ENCODE measurements around the gene CCDC51.

The CCDC51 gene

GRCh38 chr3:48428572-48429316, 11.2 kb downstream of the CCDC51 start:
- DNase-seq (ENCODE audit: low spot score in 2 of 2): no peak
- H3K36me3 Mint-ChIP-seq (ENCODE audit: insufficient read depth): peaks cover 4% of the 10 kb centered on the region
- H3K4me3 Mint-ChIP-seq: peak overlapping the region; percentile 49
- no peak overlapping the region for H3K27ac Mint-ChIP-seq (ENCODE audit: low read depth)
- peak; percentile 38 for ATAC-seq (replicated peaks; ENCODE audit: extremely low read depth, poor library complexity, severe bottlenecking)
- H3K9me3 Mint-ChIP-seq: no peaks in the 10 kb centered on the region
- peaks cover 12% of the 10 kb centered on the region for H3K4me1 Mint-ChIP-seq
- no peaks in the 10 kb centered on the region for H3K27me3 Mint-ChIP-seq

- DNase-seq (ENCODE audit: low spot score in 2 of 2): no peak
- no peak for ATAC-seq (replicated peaks; ENCODE audit: extremely low read depth, poor library complexity, severe bottlenecking)
- H3K36me3 Mint-ChIP-seq (ENCODE audit: insufficient read depth): peaks cover 4% of the 10 kb centered on the region
- H3K27me3 Mint-ChIP-seq: no peaks in the 10 kb centered on the region
- H3K27ac Mint-ChIP-seq (ENCODE audit: low read depth): no peak overlapping the region
- H3K9me3 Mint-ChIP-seq: no peaks in the 10 kb centered on the region
- H3K4me3 Mint-ChIP-seq: peak overlapping the region; percentile 49
- H3K4me1 Mint-ChIP-seq: peaks cover 12% of the 10 kb centered on the region
These were observed 11.8 kb downstream of the CCDC51 start for GRCh38 chr3:48428088-48428571.

DNA sequence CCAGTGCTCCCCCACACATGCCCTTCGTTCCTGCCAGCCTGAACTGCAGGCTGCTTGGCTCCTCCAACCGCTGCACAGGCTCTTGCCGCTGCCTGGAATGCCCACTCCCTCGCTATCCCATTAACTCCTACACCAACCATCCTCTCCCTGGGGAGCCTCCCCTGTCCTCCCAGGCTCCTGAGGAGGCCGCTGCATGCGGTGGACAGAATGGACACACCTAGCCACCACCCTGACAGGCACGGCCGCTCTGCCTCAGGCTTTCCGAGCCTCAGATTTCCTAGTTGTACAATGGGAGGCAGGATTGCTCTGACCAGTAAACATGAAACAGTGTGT, 12.3 kb downstream of the CCDC51 start:
- H3K27ac Mint-ChIP-seq (ENCODE audit: low read depth): no peak overlapping the region
- no peaks in the 10 kb centered on the region for H3K27me3 Mint-ChIP-seq
- DNase-seq (ENCODE audit: low spot score in 2 of 2): no peak
- no peak for ATAC-seq (replicated peaks; ENCODE audit: extremely low read depth, poor library complexity, severe bottlenecking)
- H3K4me3 Mint-ChIP-seq: peak overlapping the region; percentile 49
- no peaks in the 10 kb centered on the region for H3K9me3 Mint-ChIP-seq
- H3K36me3 Mint-ChIP-seq (ENCODE audit: insufficient read depth): peaks cover 4% of the 10 kb centered on the region
- peaks cover 12% of the 10 kb centered on the region for H3K4me1 Mint-ChIP-seq

DNA sequence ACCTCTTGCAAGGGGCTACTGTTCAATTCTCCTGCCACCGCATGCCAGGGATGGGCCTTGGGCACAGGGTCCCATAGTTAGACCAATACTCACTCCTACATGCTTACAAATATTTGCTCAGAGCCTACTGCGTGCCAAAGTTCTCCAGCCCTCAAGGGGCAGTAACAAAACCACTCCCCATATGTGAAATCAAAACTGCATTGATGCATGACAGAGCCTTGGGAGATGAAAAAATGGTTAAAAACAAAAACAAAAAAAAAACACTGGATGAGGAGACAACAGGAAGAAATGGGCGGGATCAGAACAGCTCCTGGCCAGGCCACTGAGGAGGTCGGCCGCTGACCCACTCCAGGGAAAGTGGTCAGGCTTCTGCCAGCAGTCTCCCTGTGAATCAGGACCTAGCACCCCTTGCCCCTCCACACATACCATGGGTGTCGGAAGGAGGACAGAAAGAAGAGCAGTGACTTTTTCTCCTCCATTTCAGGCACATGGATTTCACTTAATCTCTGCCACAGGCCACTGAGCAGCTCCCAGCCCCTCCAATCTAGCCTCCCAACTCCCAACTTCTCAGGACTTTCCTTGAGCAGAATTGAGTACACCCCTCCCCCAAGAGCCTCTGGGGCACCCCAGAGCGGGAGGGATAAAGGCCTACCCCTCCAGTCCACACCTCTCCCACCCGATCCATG, 12.8 kb downstream of the CCDC51 start:
- no peak overlapping the region for H3K4me3 Mint-ChIP-seq
- peaks cover 12% of the 10 kb centered on the region for H3K4me1 Mint-ChIP-seq
- no peaks in the 10 kb centered on the region for H3K9me3 Mint-ChIP-seq
- peaks cover 4% of the 10 kb centered on the region for H3K36me3 Mint-ChIP-seq (ENCODE audit: insufficient read depth)
- ATAC-seq (replicated peaks; ENCODE audit: extremely low read depth, poor library complexity, severe bottlenecking) (no peak), DNase-seq (ENCODE audit: low spot score in 2 of 2) (no peak)
- H3K27ac Mint-ChIP-seq (ENCODE audit: low read depth): no peak overlapping the region
- H3K27me3 Mint-ChIP-seq: no peaks in the 10 kb centered on the region

- DNase-seq (ENCODE audit: low spot score in 2 of 2) (no peak), ATAC-seq (replicated peaks; ENCODE audit: extremely low read depth, poor library complexity, severe bottlenecking) (no peak)
- Mint-ChIP-seq H3K36me3 (ENCODE audit: insufficient read depth) (peaks cover 4% of the 10 kb centered on the region), H3K27me3 (no peaks in the 10 kb centered on the region), H3K4me3 (no peak overlapping the region), H3K9me3 (no peaks in the 10 kb centered on the region), H3K27ac (ENCODE audit: low read depth) (no peak overlapping the region), H3K4me1 (peaks cover 12% of the 10 kb centered on the region)
These were observed 13.5 kb downstream of the CCDC51 start for GRCh38 chr3:48426401-48426909.

DNA sequence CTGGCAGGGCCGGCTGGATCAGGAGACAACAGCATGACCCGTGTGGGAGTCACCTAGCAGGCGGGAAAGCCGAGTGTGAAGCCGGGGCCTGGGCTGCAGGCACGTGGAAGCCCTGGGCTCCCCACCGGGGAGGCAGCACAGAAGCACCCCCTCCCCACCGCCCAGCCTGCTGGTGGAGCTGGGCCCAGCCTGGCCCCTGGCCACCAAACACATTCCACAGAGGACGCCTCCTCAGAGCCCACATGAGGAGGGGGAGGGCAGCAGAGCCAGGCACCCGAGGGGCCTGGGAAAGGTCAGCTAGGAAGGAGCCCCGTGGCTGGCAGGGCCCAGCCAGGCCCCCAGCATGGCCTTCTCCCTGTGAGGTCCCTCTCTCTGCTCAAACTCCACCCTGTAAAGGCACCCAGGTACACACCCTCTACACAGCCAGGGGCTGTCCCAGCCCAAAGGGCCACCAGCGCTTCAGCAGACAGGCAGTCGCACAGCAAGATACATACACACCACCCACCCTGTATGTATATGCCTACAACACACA, 14.6 kb downstream of the CCDC51 start:
- H3K4me1 Mint-ChIP-seq: peaks cover 6% of the 10 kb centered on the region
- no peak overlapping the region for H3K27ac Mint-ChIP-seq (ENCODE audit: low read depth)
- no peak for ATAC-seq (replicated peaks; ENCODE audit: extremely low read depth, poor library complexity, severe bottlenecking)
- H3K4me3 Mint-ChIP-seq: no peak overlapping the region
- no peaks in the 10 kb centered on the region for H3K27me3 Mint-ChIP-seq
- no peaks in the 10 kb centered on the region for H3K9me3 Mint-ChIP-seq
- peaks cover 4% of the 10 kb centered on the region for H3K36me3 Mint-ChIP-seq (ENCODE audit: insufficient read depth)
- no peak for DNase-seq (ENCODE audit: low spot score in 2 of 2)

GRCh38 chr3:48423883-48424695, 15.8 kb downstream of the CCDC51 start:
- no peak overlapping the region for H3K4me3 Mint-ChIP-seq
- no peaks in the 10 kb centered on the region for H3K27me3 Mint-ChIP-seq
- DNase-seq (ENCODE audit: low spot score in 2 of 2): no peak
- no peaks in the 10 kb centered on the region for H3K4me1 Mint-ChIP-seq
- no peak for ATAC-seq (replicated peaks; ENCODE audit: extremely low read depth, poor library complexity, severe bottlenecking)
- no peaks in the 10 kb centered on the region for H3K9me3 Mint-ChIP-seq
- H3K27ac Mint-ChIP-seq (ENCODE audit: low read depth): peak overlapping the region; percentile 6
- peaks cover 2% of the 10 kb centered on the region for H3K36me3 Mint-ChIP-seq (ENCODE audit: insufficient read depth)

GRCh38 chr3:48423241-48423882, 16.6 kb downstream of the CCDC51 start:
- Mint-ChIP-seq H3K36me3 (ENCODE audit: insufficient read depth) (peaks cover 2% of the 10 kb centered on the region), H3K4me3 (no peak overlapping the region), H3K27me3 (no peaks in the 10 kb centered on the region), H3K4me1 (no peaks in the 10 kb centered on the region), H3K27ac (ENCODE audit: low read depth) (no peak overlapping the region), H3K9me3 (no peaks in the 10 kb centered on the region)
- ATAC-seq (replicated peaks; ENCODE audit: extremely low read depth, poor library complexity, severe bottlenecking): no peak
- DNase-seq (ENCODE audit: low spot score in 2 of 2): no peak

DNA sequence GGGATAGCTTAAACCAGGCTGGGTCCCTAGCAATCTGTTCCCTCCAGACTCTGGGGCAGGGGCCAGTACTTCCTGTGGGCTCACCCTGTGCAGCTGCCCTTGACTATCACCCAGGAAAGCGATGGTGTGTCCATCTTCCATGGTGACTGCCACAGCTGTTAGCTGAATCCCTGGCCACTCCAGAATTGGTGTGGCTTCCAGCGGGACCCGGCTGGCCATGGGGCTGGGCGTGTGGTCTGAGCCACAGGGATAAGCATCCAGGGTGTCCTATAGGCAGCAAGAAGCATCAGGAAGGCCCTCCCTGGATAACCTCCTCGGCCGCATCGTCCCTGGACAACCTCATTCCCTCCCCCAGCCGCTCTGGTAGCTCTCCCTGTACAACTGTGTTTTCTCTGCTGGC, 17.2 kb downstream of the CCDC51 start:
- H3K4me1 Mint-ChIP-seq: no peaks in the 10 kb centered on the region
- peaks cover 4% of the 10 kb centered on the region for H3K36me3 Mint-ChIP-seq (ENCODE audit: insufficient read depth)
- H3K27ac Mint-ChIP-seq (ENCODE audit: low read depth): no peak overlapping the region
- DNase-seq (ENCODE audit: low spot score in 2 of 2): no peak
- no peaks in the 10 kb centered on the region for H3K27me3 Mint-ChIP-seq
- H3K9me3 Mint-ChIP-seq: no peaks in the 10 kb centered on the region
- ATAC-seq (replicated peaks; ENCODE audit: extremely low read depth, poor library complexity, severe bottlenecking): no peak
- H3K4me3 Mint-ChIP-seq: no peak overlapping the region

- ATAC-seq (replicated peaks; ENCODE audit: extremely low read depth, poor library complexity, severe bottlenecking) (no peak), DNase-seq (ENCODE audit: low spot score in 2 of 2) (no peak)
- Mint-ChIP-seq H3K9me3 (no peaks in the 10 kb centered on the region), H3K4me1 (no peaks in the 10 kb centered on the region), H3K27ac (ENCODE audit: low read depth) (no peak overlapping the region), H3K27me3 (no peaks in the 10 kb centered on the region), H3K4me3 (no peak overlapping the region), H3K36me3 (ENCODE audit: insufficient read depth) (peaks cover 4% of the 10 kb centered on the region)
These were observed 17.6 kb downstream of the CCDC51 start for GRCh38 chr3:48422272-48422671.

DNA sequence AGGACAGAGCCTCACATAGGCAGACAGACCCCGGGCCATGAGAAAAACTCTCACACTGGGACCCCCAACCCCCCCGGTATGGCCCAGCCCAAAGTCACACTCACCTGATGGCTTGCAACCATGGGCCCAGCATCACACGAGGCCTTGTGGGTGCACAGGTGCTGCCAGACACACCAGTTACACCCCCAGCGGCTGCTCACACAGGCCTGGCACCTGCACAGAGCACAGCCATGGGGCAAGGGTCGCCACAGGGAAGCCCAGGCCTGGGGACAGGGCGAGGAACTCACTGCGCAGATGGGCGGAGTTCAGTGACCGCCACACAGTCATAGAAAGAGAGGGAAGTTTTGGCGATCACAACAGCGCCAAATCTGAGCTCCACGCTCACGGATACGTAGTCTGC, 19.4 kb downstream of the CCDC51 start:
- H3K36me3 Mint-ChIP-seq (ENCODE audit: insufficient read depth): peaks cover 4% of the 10 kb centered on the region
- no peak for DNase-seq (ENCODE audit: low spot score in 2 of 2)
- H3K27ac Mint-ChIP-seq (ENCODE audit: low read depth): no peak overlapping the region
- ATAC-seq (replicated peaks; ENCODE audit: extremely low read depth, poor library complexity, severe bottlenecking): no peak
- H3K4me1 Mint-ChIP-seq: no peaks in the 10 kb centered on the region
- no peaks in the 10 kb centered on the region for H3K27me3 Mint-ChIP-seq
- H3K9me3 Mint-ChIP-seq: no peaks in the 10 kb centered on the region
- H3K4me3 Mint-ChIP-seq: no peak overlapping the region

DNA sequence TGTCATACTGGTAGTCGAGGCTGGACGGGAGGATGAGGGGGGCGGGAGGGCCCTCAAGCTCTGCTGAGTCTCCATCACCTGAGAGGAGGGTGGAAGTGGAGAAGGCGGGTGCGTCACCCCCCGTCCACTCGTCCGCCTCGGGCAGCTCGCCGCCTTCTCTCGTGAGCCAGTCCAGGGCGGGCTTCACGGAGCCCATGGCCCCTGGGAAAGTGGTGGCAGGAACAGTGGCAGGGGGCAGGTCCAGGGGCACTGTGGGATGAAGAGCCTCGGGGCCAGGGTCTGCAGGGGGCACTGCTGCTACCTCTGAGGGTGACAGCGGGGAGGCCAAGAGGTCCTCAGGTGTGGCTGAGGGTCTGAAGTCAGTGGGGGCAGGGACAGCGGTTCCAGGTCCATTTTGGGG, 20.3 kb downstream of the CCDC51 start:
- H3K27ac Mint-ChIP-seq (ENCODE audit: low read depth): no peak overlapping the region
- H3K4me1 Mint-ChIP-seq: no peaks in the 10 kb centered on the region
- H3K4me3 Mint-ChIP-seq: no peak overlapping the region
- H3K27me3 Mint-ChIP-seq: no peaks in the 10 kb centered on the region
- H3K36me3 Mint-ChIP-seq (ENCODE audit: insufficient read depth): peaks cover 2% of the 10 kb centered on the region
- ATAC-seq (replicated peaks; ENCODE audit: extremely low read depth, poor library complexity, severe bottlenecking) (no peak), DNase-seq (ENCODE audit: low spot score in 2 of 2) (no peak)
- no peaks in the 10 kb centered on the region for H3K9me3 Mint-ChIP-seq

Measured in central memory CD8-positive, alpha-beta T cell (primary cell).